ENCODE data around the gene SDK2. TPM values are rescaled to one million over a fixed set of nuclear protein-coding genes. Genes with fewer than 3 reads are reported as not detected.

SDK2 gene
- total and polyA plus RNA-seq, 9 of the 15 experiments (the other 6 are each of a cell fraction or from before 2014, with no cell fraction given) = 0.04 TPM; not detected in 8

DNA sequence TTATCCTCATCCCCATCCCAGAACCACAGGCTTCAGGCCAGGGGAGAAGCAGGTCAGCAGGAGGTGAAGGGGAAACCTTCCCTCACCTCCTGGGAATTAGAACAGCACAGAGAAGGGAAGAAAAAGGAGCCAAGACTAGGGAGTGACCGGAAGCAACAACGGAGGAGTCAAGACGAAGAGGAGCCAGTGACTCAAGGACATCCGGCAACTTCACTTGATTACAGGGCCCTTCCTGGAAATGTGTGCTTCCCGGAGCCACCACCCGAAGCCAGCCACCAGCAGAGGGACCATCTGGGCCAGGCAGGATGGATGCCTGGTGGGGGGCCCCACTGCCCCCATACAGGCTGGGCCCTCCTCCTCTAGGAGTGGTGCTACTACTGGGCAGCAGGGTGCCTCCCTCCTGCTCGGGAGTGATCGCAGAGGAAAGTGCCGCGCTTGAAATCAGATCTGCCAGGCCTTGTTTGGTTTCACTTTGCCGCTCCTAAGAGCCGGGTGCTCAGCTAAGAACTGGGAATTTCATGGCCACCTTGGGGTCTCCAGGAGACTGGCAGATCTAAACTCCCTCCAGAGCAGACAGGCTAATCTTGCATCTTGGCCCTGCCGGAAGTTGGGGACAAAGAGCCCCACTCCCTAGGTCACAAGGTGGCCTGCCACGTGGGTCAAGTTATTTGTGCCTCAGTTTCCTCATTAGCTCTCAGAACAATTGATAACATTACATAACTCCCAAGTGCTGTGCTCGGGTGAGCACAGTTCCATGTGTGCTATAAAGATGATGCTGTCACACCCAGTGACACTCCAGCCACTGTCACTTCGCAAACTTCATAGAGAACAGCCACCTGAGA is 339.1 kb downstream of the SDK2 start (continued):
- no peak for TF ChIP-seq ZNF197 (CRISPR knock-in tag; IDR thresholded peaks at IDR 0.05; ENCODE audit: low read depth)
- TF ChIP-seq MCM5 (IDR thresholded peaks at IDR 0.05; ENCODE audit: low read depth) = no peak
- TF ChIP-seq ELF4 (CRISPR knock-in tag; IDR thresholded peaks at IDR 0.05) = no peak
- no peak for TF ChIP-seq HNRNPUL1 (IDR thresholded peaks at IDR 0.05; ENCODE audit: low read length)
- TF ChIP-seq ZNF253 (CRISPR knock-in tag; conservative IDR thresholded peaks at IDR 0.05) = no peak
- no peak for TF ChIP-seq ZNF766 (CRISPR knock-in tag; conservative IDR thresholded peaks at IDR 0.05)
- no peak for TF ChIP-seq HOXB6 (CRISPR knock-in tag; IDR thresholded peaks at IDR 0.05; ENCODE audit: borderline replicate concordance)
- no peak for TF ChIP-seq NCOA4 (IDR thresholded peaks at IDR 0.05; ENCODE audit: partially characterized antibody)
- TF ChIP-seq, protein P1, sequence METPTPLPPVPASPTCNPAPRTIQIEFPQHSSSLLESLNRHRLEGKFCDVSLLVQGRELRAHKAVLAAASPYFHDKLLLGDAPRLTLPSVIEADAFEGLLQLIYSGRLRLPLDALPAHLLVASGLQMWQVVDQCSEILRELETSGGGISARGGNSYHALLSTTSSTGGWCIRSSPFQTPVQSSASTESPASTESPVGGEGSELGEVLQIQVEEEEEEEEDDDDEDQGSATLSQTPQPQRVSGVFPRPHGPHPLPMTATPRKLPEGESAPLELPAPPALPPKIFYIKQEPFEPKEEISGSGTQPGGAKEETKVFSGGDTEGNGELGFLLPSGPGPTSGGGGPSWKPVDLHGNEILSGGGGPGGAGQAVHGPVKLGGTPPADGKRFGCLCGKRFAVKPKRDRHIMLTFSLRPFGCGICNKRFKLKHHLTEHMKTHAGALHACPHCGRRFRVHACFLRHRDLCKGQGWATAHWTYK (CRISPR knock-in tag; IDR thresholded peaks at IDR 0.05) = 0 out of 2 replicates have a peak, but pooled peaks have one; percentile 65
- TF ChIP-seq, protein P2, sequence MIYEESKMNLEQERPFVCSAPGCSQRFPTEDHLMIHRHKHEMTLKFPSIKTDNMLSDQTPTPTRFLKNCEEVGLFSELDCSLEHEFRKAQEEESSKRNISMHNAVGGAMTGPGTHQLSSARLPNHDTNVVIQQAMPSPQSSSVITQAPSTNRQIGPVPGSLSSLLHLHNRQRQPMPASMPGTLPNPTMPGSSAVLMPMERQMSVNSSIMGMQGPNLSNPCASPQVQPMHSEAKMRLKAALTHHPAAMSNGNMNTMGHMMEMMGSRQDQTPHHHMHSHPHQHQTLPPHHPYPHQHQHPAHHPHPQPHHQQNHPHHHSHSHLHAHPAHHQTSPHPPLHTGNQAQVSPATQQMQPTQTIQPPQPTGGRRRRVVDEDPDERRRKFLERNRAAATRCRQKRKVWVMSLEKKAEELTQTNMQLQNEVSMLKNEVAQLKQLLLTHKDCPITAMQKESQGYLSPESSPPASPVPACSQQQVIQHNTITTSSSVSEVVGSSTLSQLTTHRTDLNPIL (CRISPR knock-in tag; IDR thresholded peaks at IDR 0.05) = no peak
- TF ChIP-seq TOE1 (IDR thresholded peaks at IDR 0.05; ENCODE audit: borderline replicate concordance) = no peak
- no peak for TF ChIP-seq TOE1 (CRISPR knock-in tag; IDR thresholded peaks at IDR 0.05; ENCODE audit: borderline replicate concordance, low read depth)
- no peak for TF ChIP-seq GATAD2A (IDR thresholded peaks at IDR 0.05)
- no peak for TF ChIP-seq CBFB (CRISPR knock-in tag; IDR thresholded peaks at IDR 0.05)
- TF ChIP-seq SRSF7 (optimal IDR thresholded peaks at IDR 0.05; ENCODE audit: low read depth, low read length) = no peak
- TF ChIP-seq CBX8 (IDR thresholded peaks at IDR 0.05; ENCODE audit: borderline replicate concordance, extremely low read depth, low read depth, low read length, poor library complexity, severe bottlenecking) = no peak
- TF ChIP-seq ZNF12 (CRISPR knock-in tag; IDR thresholded peaks at IDR 0.05) = no peak
- no peak for TF ChIP-seq ZNF124 (CRISPR knock-in tag; IDR thresholded peaks at IDR 0.05)

All from K562 (cell line).